HG02678 (cell line): ENCODE measurements around the gene SIM1.

Source experiments
- ATAC-seq: cut with Tn5 transposase; IDR thresholded peaks from one replicate; pipeline ENCODE4 v1.9.1; 2021; ENCODE audit warnings: mild to moderate bottlenecking, moderate library complexity; ENCODE audit not compliant: unreplicated experiment

SIM1 gene

GRCh38 chr6:100458841-100459591 lies 5.7 kb downstream of the SIM1 start:
- ATAC-seq: no peak

- no peak for ATAC-seq
These were observed 7.3 kb downstream of the SIM1 start for GRCh38 chr6:100457311-100457990.

DNA sequence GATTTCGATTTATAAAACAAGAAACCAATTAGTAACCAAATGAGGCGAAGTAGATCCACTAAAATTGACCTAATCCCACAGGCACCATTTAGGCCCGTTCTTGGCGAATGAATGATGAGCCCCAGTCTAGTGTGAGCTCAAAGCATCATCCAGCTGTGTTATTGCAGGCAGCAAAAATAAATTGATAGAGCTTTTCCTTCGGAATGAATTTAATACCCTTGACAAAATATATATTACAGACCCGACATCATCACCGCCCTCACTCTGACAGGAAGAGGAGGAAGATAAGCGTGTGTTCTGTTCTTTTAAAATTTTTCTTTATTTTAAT lies 7.8 kb downstream of the SIM1 start:
- ATAC-seq: no peak

DNA sequence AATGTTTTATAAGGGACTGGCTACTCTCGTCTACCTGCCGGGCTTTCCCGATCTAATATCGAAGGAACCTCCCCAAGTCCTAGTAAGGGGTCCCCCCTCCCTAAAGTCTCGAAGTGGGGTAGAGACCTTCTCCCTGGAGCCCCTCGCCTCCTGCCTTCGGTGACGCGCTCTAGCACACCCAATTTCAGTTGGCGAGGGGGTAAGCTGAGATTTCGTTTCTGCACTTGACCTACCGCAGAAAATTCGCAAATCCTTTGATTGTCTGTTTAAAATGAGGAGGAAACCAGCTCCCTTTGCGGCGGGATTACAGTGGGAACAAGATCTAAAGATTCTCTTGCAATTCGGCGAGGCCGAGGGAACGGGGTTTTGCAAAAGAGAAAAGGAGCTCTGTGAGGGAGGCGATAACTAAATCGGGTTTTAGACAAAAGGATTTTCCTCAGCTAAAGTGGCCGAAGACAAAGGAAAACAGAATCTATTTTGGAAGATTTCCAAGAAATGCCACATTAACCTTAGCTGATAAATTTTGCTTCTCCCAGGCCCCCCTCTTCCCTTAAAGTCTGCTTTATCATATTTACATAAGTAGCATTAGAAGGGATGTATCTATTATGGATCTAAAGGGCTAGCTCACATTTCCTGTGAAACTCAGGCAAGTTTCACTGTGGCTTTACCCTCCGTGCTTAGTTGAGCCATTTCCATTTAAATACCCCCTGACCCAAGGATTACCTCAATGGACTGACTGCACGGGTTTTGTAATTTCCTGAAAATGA lies 8.4 kb downstream of the SIM1 start:
- ATAC-seq: no peak

GRCh38 chr6:100455230-100456124 lies 9.2 kb downstream of the SIM1 start:
- no peak for ATAC-seq

DNA sequence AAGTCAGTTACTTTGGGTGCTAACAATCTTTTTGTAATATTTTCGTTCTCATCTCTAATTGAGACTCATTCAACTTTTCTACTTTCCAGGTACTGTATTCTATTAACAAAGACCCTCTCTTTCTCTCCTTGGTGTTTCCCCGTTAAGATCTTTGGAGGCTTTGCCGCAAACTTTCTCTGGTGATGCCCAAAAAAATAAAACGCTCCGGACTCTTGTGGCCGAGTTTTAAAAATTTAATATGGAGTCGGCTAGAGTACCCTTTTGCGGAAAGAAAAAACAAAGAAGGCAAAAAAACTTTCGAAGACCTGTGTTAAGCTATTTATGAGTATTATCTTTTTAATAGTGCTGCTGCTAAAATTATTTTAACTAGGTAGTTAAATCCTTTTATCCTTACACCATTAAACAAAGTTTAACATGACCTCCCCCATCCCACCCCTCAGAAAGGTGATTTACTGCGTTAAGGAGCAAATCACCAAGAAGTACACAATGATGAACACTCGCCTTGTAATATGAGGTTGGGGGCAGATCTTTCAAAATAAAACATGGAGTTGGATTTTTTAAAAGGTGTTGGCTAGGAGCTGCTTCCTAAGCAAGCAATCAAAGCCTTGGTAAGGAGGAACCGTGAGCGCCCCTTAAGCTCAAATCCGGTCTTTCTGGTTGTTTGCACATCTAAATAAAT lies 10.0 kb downstream of the SIM1 start:
- no peak for ATAC-seq

- ATAC-seq: no peak
These were observed 10.8 kb downstream of the SIM1 start for GRCh38 chr6:100453701-100454521.

- ATAC-seq: no peak
These were observed 11.7 kb downstream of the SIM1 start for GRCh38 chr6:100452998-100453397.

GRCh38 chr6:100451577-100451976 lies 13.1 kb downstream of the SIM1 start:
- no peak for ATAC-seq

DNA sequence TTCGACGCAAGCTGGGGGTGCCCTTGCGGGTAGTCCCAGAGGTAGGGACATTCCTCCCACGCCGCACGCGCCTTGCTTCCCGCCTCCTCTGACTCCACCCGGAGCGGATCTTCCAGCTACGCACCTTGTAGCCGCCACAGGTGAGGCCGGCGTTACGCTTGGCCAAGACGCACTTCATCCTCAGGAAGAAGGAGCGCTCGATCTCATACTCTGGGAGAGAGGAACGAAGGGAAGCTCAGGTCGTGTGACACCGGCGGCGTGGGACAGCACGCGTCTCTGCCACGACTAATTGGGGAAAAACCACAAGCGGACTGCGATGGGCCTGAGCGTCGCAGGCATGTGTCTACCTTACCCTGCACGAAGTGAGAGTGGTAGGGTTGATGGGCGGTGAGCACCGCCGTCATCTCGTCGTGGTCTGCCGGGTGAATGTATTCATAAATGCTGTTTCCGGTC lies 15.5 kb downstream of the SIM1 start:
- ATAC-seq: no peak

GRCh38 chr6:100447900-100448748 lies 16.6 kb downstream of the SIM1 start:
- ATAC-seq: no peak

DNA sequence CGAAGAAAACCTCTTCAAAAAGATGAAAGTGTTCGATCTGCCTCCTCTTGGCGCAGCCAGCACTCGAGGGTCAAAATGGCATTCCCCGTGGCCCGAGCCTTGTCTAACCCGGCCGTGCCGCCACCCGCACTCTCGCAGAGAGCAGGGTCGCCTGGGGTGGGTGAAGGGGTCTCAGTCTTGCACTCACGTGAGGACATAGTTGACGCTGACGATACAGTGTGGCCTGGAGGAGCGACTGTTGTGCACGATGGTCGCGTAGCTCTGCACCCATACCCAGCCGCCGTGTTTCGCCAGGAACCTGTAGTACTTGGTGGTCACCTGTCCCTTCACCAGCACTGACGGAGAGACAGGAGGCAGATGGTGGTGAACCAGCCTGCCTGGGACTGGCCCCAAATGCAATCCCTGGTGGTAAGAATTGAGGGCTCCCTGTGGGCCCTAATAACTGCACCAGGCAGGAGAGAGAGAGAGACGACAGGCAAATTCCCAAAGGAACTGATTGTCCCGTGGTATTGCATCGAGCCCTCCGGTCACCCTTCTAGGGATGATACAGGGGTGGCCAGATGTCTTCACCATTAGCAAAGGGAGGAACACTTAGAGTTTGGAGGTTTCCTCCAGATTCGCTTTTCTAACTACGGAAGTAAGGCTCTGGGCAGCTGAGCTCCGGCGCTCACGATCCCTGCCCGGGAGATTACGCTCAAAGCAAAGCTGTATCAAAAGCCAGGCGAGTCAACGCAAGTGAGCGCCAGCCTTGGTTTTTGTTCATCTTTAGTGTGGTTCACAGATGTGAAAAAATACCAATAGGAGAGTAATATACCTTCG lies 17.4 kb downstream of the SIM1 start:
- ATAC-seq: no peak

GRCh38 chr6:100446115-100447080 lies 18.3 kb downstream of the SIM1 start:
- peak; percentile 50 for ATAC-seq

DNA sequence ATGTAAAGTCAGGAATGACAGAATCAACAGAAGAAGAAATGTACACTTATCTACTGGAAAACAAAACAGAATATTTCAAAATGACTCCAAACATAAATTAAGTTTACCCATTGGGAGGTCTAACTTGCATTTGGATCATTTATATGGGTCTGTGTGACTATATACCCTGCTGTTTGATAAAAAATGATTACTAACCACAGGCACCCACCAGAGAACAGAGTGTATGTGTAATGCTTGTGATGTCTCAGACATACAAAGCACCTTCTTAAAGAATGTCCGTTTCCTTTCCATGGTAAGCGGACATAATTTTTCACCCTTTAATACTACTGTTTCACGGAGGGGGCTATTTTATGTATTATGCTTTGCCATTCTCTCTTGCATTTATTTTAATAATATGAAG lies 19.2 kb downstream of the SIM1 start:
- ATAC-seq: no peak

- no peak for ATAC-seq
These were observed 23.8 kb downstream of the SIM1 start for GRCh38 chr6:100440935-100441334.

DNA sequence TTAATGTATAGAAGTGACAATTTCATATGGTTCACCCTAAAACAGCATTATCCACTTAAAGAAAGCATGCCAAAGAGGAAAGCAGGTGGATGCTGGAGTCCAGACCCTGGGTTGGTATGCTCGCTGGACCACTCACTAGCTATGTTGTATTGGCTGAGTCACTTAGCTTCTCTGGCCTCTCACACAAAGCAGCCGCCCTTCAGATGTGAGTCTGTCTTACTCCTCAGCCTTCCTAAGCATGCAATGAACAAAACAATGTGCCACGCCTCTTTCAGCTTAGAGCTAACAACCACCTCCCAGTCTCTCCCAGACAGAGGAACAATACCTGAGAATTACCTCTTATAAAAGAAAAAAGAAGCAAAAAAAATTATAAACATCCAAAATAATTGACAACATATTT lies 29.4 kb downstream of the SIM1 start:
- no peak for ATAC-seq
